ENCODE data around the gene GIMAP1.

The GIMAP1 gene

DNA sequence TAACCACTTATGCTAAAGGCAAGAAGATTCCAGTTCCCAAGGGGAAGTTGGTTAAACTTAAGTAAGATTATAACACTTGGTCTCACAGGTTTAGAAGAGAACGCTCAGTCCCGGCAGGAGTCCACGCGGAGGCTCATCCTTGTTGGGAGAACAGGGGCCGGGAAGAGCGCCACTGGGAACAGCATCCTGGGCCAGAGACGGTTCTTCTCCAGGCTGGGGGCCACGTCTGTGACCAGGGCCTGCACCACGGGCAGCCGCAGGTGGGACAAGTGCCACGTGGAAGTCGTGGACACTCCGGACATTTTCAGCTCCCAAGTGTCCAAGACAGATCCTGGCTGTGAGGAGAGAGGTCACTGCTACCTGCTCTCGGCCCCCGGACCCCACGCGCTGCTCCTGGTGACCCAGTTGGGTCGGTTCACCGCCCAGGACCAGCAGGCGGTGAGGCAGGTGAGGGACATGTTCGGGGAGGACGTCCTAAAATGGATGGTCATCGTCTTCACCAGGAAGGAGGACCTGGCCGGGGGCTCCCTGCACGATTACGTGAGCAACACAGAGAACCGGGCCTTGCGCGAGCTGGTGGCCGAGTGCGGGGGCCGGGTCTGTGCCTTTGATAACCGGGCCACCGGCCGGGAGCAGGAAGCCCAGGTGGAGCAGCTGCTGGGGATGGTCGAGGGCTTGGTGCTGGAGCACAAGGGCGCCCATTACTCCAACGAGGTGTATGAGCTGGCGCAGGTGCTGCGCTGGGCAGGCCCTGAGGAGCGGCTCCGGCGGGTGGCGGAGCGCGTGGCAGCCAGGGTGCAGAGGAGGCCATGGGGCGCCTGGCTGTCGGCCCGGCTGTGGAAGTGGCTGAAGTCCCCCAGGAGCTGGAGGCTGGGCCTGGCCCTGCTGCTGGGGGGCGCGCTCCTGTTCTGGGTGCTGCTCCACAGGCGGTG lies 3.8 kb downstream of the GIMAP1 start:
- H4K20me1 ChIP-seq (ENCODE audit: insufficient read depth, low read length): no peaks in the 10 kb centered on the region
- H3K4me3 ChIP-seq (ENCODE audit: low read depth in 1 of 2, low read length in 2 of 2): no peak overlapping the region
- peaks cover 32% of the 10 kb centered on the region for H3K79me2 ChIP-seq (ENCODE audit: insufficient read depth, low read length)
- no peak overlapping the region for H3K27ac ChIP-seq (ENCODE audit: low read length)
- no peak overlapping the region for H3K9ac ChIP-seq (ENCODE audit: low read depth, low read length)
- H3K27me3 ChIP-seq (ENCODE audit: insufficient read depth, low read length, poor library complexity): no peaks in the 10 kb centered on the region
- H3K4me2 ChIP-seq (ENCODE audit: insufficient read depth, low read length): peak overlapping the region; percentile 10; the same call in 1 of the 2 replicates
- no peak overlapping the region for H2AFZ ChIP-seq (ENCODE audit: low read depth, low read length)
- no peaks in the 10 kb centered on the region for H3K9me3 ChIP-seq (ENCODE audit: insufficient read depth, low read length, severe bottlenecking)
- DNase-seq (no peak), ATAC-seq (ENCODE audit: insufficient read depth, low read depth) (no peak)
- peaks cover 58% of the 10 kb centered on the region for H3K4me1 ChIP-seq (ENCODE audit: insufficient read depth, low read length)
- peaks cover 39% of the 10 kb centered on the region for H3K36me3 ChIP-seq (ENCODE audit: insufficient read depth, low read length)
- no peak for TF ChIP-seq EZH2 (IDR thresholded peaks at IDR 0.05; ENCODE audit: borderline replicate concordance, low read depth, low read length, severe bottlenecking)
- TF ChIP-seq, protein P1, sequence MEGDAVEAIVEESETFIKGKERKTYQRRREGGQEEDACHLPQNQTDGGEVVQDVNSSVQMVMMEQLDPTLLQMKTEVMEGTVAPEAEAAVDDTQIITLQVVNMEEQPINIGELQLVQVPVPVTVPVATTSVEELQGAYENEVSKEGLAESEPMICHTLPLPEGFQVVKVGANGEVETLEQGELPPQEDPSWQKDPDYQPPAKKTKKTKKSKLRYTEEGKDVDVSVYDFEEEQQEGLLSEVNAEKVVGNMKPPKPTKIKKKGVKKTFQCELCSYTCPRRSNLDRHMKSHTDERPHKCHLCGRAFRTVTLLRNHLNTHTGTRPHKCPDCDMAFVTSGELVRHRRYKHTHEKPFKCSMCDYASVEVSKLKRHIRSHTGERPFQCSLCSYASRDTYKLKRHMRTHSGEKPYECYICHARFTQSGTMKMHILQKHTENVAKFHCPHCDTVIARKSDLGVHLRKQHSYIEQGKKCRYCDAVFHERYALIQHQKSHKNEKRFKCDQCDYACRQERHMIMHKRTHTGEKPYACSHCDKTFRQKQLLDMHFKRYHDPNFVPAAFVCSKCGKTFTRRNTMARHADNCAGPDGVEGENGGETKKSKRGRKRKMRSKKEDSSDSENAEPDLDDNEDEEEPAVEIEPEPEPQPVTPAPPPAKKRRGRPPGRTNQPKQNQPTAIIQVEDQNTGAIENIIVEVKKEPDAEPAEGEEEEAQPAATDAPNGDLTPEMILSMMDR (IDR thresholded peaks at IDR 0.05; ENCODE audit: borderline replicate concordance, extremely low read depth, low read length, poor library complexity, severe bottlenecking): no peak

DNA sequence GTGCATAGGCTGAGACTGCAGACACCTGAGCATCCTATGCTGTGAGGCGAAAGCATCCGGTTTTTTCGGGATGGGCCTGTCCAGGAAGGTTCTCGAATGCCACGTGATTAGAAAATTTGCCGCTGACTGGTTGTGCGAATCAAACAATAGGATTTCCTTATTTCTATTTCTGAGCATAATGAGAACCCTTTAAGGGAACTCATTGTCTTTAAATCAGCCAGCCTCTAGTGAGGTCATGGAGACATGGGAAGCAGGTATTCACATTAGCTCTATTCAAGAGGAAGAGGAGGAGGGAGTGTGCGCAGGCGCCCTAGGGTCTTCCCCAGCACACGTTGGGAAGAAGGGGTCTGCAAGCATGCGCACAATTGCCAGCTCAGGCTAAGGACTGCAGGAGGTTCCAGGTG lies 5.6 kb downstream of the GIMAP1 start:
- no peak for DNase-seq
- no peak for ATAC-seq (ENCODE audit: insufficient read depth, low read depth)
- H4K20me1 ChIP-seq (ENCODE audit: insufficient read depth, low read length): no peaks in the 10 kb centered on the region
- no peak overlapping the region for H3K27ac ChIP-seq (ENCODE audit: low read length)
- H3K9me3 ChIP-seq (ENCODE audit: insufficient read depth, low read length, severe bottlenecking): no peaks in the 10 kb centered on the region
- H3K79me2 ChIP-seq (ENCODE audit: insufficient read depth, low read length): peaks cover 21% of the 10 kb centered on the region
- no peak overlapping the region for H2AFZ ChIP-seq (ENCODE audit: low read depth, low read length)
- no peak overlapping the region for H3K9ac ChIP-seq (ENCODE audit: low read depth, low read length)
- no peak for TF ChIP-seq EZH2 (IDR thresholded peaks at IDR 0.05; ENCODE audit: borderline replicate concordance, low read depth, low read length, severe bottlenecking)
- TF ChIP-seq, protein P1 (IDR thresholded peaks at IDR 0.05; ENCODE audit: borderline replicate concordance, extremely low read depth, low read length, poor library complexity, severe bottlenecking): no peak
- peaks cover 46% of the 10 kb centered on the region for H3K4me1 ChIP-seq (ENCODE audit: insufficient read depth, low read length)
- no peak overlapping the region for H3K4me2 ChIP-seq (ENCODE audit: insufficient read depth, low read length)
- H3K36me3 ChIP-seq (ENCODE audit: insufficient read depth, low read length): peaks cover 39% of the 10 kb centered on the region
- no peak overlapping the region for H3K4me3 ChIP-seq (ENCODE audit: low read depth in 1 of 2, low read length in 2 of 2)
- no peaks in the 10 kb centered on the region for H3K27me3 ChIP-seq (ENCODE audit: insufficient read depth, low read length, poor library complexity)

DNA sequence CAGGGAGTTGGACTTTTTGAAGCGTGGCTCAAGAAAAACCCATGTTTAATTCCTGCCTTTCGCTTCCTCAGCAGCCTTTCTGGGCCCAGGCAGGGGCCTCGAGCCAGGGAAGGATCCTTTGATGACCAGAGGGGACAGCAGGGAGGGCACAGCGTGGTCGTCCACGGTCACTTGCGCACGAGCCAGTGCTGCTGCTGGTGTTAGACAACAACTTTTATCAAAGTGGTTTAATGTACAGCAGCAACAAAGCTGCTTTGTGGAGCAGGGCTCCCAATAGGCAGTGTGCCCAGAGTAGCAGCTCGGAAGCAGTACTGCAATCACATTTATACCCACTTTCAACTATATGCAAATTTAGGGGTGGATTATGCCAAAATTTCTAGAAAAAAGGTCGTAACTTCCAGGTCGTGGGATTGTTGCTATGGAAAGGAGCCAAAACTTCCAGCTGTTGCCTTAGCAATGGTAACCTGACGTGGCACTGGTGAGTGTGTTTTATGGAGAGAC lies 6.1 kb downstream of the GIMAP1 start:
- H3K9ac ChIP-seq (ENCODE audit: low read depth, low read length): no peak overlapping the region
- TF ChIP-seq EZH2 (IDR thresholded peaks at IDR 0.05; ENCODE audit: borderline replicate concordance, low read depth, low read length, severe bottlenecking): no peak
- TF ChIP-seq, protein P1 (IDR thresholded peaks at IDR 0.05; ENCODE audit: borderline replicate concordance, extremely low read depth, low read length, poor library complexity, severe bottlenecking): no peak
- H4K20me1 ChIP-seq (ENCODE audit: insufficient read depth, low read length): no peaks in the 10 kb centered on the region
- peaks cover 40% of the 10 kb centered on the region for H3K4me1 ChIP-seq (ENCODE audit: insufficient read depth, low read length)
- no peak for ATAC-seq (ENCODE audit: insufficient read depth, low read depth)
- no peak for DNase-seq
- H2AFZ ChIP-seq (ENCODE audit: low read depth, low read length): no peak overlapping the region
- H3K4me3 ChIP-seq (ENCODE audit: low read depth in 1 of 2, low read length in 2 of 2): no peak overlapping the region
- H3K4me2 ChIP-seq (ENCODE audit: insufficient read depth, low read length): no peak overlapping the region
- H3K36me3 ChIP-seq (ENCODE audit: insufficient read depth, low read length): peaks cover 39% of the 10 kb centered on the region
- H3K9me3 ChIP-seq (ENCODE audit: insufficient read depth, low read length, severe bottlenecking): peaks cover 4% of the 10 kb centered on the region
- H3K27me3 ChIP-seq (ENCODE audit: insufficient read depth, low read length, poor library complexity): no peaks in the 10 kb centered on the region
- H3K27ac ChIP-seq (ENCODE audit: low read length): no peak overlapping the region
- peaks cover 16% of the 10 kb centered on the region for H3K79me2 ChIP-seq (ENCODE audit: insufficient read depth, low read length)
